Central memory CD4-positive, alpha-beta T cell (primary cell): Measurements from ENCODE around the gene IL17B.
A peak's percentile ranks its signal among the peaks of the same experiment; 100 is the strongest.

Source experiments
- DNase-seq: peaks from one replicate; pipeline ENCODE4 v3.0.0; 2022

The IL17B gene

DNA sequence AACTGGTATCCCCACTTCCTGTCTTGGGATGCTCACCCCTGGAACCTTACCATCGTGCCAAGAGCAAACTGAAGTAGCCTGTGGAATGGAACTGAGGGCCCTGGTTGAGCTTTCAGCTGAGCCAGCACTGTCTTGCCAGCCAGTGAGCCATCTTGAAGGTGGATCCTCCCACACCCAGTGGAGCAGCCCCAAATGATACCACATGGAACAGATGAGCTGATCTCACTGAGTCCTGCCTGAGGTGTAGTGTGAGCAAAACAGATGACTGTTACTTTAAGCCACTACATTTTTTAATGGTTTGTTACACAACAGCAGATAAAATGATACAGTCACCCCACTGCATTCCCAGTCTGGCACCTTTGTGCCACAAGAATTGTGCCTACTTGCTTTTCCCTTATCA, 23.4 kb downstream of the IL17B start:
- DNase-seq, result no peak

DNA sequence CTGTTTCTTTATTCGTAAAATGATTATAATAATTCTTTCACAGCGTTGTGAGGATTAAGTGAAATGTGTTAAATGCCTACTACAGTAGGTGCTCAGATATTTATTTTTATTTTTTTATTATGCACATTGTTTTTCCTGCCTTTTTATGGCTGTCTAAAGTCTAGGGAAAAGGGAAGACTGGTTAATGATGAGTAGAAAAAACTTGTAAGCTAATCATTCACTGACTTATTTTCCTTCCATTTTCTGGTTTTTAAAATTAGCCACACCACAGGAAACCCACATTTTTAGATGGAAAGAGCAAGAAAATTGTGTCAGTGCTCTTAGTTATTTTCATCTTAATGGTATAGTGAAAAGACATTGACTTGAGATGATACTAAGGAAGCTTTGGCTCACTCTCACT, 25.2 kb downstream of the IL17B start:
- DNase-seq, result no peak

DNA sequence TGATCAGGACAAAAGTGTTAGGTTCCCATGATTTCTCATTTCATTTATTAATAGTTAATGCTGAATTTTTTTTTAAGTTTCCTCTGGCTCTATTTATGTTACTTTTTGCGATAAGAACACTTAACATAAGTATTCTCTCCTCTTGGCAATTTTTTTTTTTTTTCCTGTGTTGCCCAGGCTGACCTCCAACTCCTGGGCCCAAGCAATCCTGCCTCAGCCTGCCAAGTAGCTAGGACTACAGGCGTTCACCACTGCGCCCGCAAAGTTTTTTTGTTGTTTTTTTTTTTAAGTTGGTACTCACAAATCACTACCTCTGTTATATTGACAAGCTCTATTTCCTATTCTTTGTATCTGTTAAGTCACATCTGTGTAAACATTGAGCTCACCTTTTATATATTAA, 26.9 kb downstream of the IL17B start:
- DNase-seq, result no peak

DNA sequence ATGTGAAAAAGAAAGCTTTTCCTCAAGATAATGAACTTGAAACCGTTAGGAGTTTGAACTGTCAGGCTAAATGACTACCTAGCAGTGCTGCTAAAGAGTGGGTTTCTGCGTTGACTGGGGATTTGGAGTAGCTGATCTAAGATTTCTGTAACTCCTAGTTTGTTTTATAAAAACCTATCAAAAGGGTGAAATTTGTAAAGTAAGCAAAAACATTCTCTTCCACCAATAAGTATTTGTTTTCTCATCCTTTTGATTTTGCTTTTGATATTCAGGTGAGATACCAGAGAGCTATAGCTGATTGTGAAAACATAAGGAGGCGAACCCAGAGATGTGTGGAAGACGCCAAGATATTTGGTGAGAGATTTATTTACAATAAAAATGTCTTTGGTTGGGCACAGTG, 29.7 kb downstream of the IL17B start:
- no peak for DNase-seq

DNA sequence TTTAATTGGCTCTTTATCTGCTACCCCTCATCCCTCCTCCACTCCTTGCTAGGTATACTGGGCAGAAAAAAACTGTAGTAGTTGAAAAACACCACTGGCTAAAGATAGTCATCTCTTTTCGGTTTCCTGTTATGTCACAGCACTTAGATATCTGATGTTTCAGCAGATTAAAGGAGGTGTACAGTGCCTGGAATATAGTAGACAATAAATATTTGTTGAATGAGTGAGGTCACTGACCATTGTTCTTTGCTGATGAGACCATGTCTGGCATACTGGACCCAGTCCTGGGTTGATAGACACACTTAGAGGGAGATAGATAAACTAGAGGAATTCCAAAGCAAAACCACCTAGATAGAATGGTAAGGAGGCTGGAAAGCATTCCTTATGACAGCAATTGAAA, 30.6 kb downstream of the IL17B start:
- DNase-seq, result peak; percentile 75

DNA sequence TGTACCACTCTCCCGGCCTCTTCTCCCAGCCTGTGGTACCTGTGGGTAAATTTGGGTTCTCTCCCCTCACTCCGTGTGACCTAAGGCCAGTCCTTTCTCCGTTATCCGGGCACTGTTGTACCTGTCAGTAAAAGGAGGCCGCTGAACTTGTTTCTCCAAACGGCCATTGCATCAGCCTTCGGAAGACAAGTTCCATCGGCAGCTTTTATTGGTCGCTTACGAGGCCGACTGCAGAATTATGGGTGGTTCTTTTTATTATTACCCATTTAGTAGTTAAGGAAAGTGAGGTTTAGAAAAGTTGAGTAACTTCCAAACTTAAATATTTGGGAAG, 33.2 kb downstream of the IL17B start:
- peak; percentile 12 for DNase-seq

DNA sequence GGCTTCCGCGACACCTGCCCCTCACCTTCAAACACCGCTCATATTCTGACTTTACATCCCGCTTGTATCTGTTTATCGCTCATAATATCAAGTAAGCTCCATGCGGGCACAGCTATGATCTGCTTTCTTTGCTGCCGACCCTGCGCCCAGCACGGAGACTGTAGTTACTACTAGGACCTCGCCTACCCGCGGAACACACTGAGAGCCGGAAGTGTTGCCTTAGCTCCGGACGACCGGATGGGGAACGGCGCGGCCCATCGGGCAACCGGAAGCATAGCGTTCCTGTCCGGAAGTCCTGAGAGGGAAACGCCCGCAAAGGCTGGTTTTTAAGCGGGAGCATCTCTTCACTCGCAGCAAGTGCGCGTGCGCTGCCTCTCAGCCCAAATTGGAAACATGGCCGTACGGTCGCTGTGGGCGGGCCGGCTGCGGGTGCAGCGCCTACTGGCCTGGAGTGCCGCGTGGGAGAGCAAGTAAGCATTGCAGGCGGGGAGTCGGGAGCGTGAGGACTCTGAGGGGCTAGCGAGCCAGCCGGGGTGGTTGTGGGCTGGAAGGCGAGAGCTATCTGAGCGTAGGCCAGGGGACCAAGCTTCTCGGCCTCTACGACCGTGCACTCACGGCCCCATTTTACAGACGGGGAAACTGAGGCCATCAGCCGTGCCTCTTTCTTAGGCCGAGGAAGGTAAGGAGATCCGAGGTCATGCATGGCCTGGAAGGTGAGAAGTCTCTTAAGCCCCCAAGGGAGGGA, 33.8 kb downstream of the IL17B start, which contains the start of gene GRPEL2:
Gene GRPEL2 (plus strand): TSS at position 353 of the 745 bp plus-strand sequence. CDS start 41 bp downstream, at position 394.
- DNase-seq, result peak; percentile 81

DNA sequence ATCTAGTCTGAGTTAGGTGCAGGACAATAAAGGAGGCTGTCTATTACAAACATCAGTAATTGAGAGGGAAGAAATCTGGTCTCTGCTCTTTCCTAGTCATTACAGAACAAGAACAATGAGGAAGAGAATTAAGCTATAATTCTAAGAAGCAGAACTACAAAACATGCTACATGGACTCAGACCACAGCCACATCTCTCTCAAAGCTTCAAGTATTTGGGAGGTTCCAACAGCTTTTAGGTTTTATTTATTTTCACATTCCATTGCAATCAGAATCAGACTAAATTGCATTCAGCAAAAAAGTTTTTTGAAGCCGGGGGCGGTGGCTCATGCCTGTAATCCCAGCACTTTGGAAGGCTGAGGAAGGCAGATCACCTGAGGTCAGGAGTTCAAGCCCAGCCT, 34.9 kb downstream of the IL17B start:
- no peak for DNase-seq

DNA sequence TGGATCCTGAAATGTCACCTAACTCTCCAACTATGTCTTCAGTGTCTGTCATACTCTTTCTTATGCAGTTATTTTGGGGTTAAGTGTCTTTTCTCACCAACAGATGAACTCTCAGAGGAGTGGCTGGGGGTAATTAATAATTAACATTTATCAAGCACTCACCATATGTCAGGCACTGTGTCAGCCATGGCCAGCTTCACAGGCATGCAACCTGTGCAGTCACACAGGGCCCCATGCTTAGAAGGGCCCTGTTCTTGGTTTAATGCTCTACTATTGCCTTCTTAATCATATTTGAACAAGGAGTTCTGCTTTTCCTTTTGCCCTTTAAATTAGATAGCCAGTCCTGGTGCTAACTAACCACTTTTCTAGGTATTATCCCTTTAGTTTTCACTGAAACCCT, 37.2 kb downstream of the IL17B start:
- DNase-seq, result no peak

DNA sequence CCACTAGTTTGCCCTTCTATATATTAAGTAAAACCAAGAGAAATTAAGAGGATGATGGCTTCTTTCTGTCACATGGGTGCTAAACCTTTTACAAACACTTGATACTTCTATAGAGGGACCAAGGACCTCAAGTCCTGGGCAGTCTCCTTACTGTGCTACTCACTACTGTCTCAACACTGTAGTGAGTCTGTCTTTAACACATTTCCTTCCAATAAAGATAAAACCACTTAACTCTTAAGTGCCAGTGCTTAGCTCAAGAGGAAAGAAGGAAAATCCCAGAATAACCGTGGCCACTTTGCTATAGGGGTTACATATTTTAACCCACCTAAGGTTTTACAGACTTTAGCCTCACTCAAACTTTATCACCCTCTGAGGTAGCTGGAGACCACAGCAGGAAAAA, 38.2 kb downstream of the IL17B start:
- no peak for DNase-seq

DNA sequence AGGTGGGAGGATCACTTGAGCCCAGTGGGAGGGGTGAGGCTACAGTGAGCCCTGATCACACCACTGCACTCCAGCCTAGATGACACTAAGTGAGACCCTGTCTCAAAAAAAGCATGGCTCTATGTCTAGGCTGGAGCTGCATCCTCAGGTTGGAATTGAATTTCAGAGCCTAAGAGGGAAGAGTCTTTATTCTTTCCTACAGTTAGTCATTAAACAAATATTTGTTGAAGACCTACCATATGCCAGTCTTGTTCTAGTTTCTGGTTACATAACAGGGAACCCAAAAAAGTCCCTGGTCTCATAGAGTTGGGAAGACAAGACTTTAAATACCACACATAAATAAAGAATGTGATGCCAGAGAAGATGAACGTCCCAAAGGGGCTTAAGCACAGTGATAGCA, 40.7 kb downstream of the IL17B start:
- DNase-seq, result no peak

DNA sequence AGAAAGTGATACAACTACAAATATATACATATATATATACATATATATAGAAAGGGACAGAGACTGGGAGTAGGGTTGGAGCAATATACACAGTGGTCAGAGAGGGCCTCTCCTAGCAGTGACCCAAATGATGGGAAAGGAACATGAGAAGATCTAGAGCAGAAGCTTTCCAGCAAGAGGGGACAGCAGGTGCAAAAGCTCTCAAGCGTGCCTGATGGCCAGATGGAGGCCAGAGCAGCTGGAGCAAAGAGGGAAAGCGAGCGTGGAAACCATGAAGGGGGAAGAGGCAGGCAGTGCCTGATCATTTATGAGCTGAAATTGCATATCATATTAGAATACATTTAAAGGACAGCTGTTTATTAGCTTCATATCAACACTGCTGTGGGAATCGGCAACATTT, 41.4 kb downstream of the IL17B start:
- DNase-seq, result no peak

DNA sequence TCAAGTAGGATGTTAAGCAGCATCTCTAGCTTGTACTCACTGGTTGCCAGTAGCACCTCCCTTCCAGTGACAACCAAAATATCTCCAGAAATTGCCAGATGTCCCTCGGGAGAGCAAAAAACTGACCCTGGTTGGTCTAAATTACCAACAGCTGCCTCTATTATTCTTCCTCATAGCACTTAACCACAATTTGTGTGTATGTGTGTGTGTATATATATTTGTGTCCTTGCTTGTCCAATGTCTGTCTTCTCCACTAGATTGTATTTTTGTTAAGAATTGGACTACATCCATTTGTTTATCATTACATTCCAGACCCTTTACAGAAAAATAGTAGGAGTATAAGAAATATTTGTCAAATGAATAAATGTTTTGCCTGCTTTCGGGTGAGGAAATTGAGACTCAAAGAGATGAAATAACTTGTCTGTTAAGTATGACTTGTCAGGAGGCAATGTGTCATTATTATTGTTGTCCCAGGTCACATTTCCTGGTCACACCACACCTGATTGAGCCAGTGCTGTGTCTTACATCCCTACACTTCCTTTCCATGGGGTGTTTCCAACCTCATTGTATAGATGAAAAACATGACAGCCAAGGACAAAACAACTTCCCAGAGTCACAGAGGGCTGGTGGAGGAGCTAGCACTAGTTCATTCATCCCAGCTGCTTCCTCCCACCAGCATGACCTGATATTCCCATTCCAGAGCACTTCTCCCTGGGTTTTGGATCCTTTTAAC, 45.2 kb downstream of the IL17B start:
- DNase-seq, result no peak

DNA sequence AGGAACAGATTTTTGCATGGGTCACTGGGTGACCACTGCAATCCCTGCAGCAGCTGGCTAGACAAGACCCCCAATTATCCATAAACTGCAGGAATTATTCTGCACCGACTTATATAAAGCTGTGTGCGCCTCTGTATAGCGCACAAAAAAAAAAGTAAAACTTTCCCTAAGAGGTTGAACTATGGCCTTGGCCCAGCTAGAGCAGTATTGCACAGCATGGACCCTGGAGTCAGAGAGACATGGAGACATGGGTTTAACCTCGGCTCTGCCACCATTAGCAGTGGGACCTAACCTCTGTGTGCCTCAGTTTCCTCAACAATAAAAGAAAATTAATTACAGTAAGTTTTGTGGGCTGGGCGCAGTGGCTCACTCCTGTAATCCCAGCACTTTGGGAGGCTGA, 50.9 kb downstream of the IL17B start:
- DNase-seq, result no peak

DNA sequence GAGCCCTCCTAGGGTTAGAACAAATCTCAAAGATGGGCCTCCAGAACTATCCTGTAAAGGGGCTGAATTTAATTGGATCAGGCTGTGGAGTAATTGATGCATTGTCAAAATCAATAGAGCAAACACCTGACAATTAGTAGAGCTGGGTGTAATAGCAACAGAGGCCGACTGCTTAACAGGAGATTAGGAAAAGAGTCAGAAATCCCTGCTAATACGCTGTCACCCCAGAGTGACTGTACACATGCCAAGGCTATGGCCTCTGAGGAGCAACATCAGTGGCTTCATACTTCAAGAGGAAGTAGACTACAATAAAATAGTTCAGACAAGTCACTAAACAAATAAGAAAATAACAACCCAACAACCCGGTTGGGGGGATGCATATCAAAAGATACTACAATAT, 52.5 kb downstream of the IL17B start:
- DNase-seq, result no peak

DNA sequence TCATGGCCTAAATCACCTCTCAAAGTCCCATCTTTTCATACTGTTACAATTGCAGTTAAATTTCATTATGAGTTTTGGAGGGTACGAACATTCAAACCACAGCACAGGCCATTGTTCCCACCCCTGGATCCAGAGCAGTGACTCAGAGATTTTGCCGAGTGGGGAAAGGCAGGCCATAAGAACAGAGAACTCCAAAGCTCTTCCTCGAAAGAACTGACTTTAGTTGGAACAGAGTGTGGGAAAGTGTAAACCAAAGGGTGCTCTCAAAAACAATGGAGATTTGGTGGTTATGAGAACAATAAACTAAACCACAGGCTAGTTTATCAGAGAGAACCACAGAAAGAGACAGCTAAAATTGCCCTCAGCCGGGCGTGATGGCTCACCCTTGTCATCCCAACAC, 53.2 kb downstream of the IL17B start:
- no peak for DNase-seq

DNA sequence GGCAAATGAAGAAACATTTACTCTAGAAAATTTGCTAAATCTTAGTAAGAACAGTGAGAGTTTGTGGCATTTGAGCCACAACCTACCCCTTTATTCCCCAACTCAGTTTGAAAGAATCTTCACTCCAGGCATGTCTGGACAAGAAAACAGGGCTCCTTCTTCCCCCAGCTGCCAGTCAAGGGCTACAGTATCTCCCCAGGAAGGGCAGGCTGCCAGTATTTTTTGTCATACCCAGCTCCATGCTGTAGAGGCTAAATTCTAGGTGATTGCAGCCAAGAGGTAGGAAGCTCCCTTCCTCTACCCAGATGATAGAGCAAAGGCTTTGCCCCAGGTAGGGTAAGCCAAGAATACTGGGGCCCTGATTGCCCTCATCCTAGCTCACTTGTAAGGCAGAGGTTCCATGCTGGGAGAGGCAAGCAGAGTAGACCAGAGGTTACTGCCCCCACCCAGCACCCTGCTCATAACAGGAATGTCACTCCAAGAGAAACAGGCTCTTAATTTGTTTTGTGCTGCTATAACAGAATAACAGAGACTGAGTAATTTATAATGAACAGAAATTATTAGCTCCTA, 53.8 kb downstream of the IL17B start:
- no peak for DNase-seq

DNA sequence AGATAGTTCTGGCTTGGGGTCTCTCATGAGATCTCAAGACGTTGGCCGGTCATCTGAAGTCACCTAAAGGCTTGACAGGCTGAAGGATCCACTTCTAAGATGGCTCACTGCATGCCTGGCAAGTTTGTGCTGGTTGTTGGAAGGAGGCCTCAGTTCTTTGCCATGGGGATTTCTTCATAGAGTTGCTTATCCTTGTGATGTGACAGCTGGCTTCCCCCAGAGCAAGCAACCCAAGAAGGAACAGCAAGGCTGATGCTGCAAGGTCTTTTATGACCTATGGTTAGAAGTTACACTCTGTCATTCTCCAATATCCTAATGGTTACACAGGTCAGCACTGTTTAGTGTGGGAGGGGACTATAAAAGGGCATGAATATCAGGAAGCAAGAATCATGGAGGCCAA, 54.5 kb downstream of the IL17B start:
- no peak for DNase-seq
